ENCODE measurements around the gene WRNIP1. TPM values are rescaled to one million over a fixed set of nuclear protein-coding genes. Genes with fewer than 3 reads are reported as not detected.
A peak's percentile ranks its signal among the peaks of the same experiment; 100 is the strongest.

WRNIP1 gene
- total RNA-seq, 4 donors from 2014 or later, result 62.6 to 89.4 (median 76.2) TPM

GRCh38 chr6:2763345-2763841 lies 1.8 kb upstream of the WRNIP1 start:
- Histone ChIP-seq H3K4me1 (peaks cover 0 to 25% (median 12%) of the 10 kb centered on the region in 4 donors), H3K27me3 (no peaks in the 10 kb centered on the region), H3K27ac (no peak overlapping the region), H3K4me3 (no peak overlapping the region), H3K9me3 (no peaks in the 10 kb centered on the region), H3K36me3 (no peaks in the 10 kb centered on the region)
- no peak for DNase-seq (ENCODE audit: low spot score in 2 of 2)
- TF ChIP-seq EP300 (IDR thresholded peaks at IDR 0.05), result no peak
- no peak for TF ChIP-seq POLR2A (IDR thresholded peaks at IDR 0.05)
- no peak for TF ChIP-seq CTCF (IDR thresholded peaks at IDR 0.05)
- 95 to 98% methylated on average over 29 to 36 of the region's 36 CpGs for WGBS, 2 donors

- Histone ChIP-seq H3K27me3 (no peaks in the 10 kb centered on the region), H3K9me3 (no peaks in the 10 kb centered on the region), H3K4me1 (peaks cover 0 to 31% (median 18%) of the 10 kb centered on the region in 4 donors), H3K4me3 (peak overlapping the region; percentile 63 to 85 (median 66)), H3K36me3 (no peaks in the 10 kb centered on the region), H3K27ac (peak overlapping the region; percentile 80 to 91 (median 90))
- 76 to 86% methylated on average over 27 of the region's 27 CpGs for WGBS, 2 donors
- DNase-seq (ENCODE audit: low spot score in 2 of 2), result no peak
- no peak for TF ChIP-seq EP300 (IDR thresholded peaks at IDR 0.05)
Observed at GRCh38 chr6:2763876-2764540, 1.2 kb upstream of the WRNIP1 start.

GRCh38 chr6:2764610-2765165 lies 505 bp upstream of the WRNIP1 start:
- Histone ChIP-seq H3K27me3 (no peaks in the 10 kb centered on the region), H3K9me3 (no peaks in the 10 kb centered on the region), H3K27ac (peak overlapping the region; percentile 80 to 91 (median 90)), H3K36me3 (no peaks in the 10 kb centered on the region), H3K4me1 (peaks cover 0 to 36% (median 23%) of the 10 kb centered on the region in 4 donors), H3K4me3 (peak overlapping the region; percentile 63 to 85 (median 66))
- WGBS, 2 donors, result 1% methylated on average over 36 to 44 of the region's 45 CpGs
- DNase-seq (ENCODE audit: low spot score in 2 of 2), result peak in 1 of 2 donors; percentile 56
- peak in 1 of 2 donors; percentile 69 for TF ChIP-seq EP300 (IDR thresholded peaks at IDR 0.05)
- no peak for TF ChIP-seq CTCF (IDR thresholded peaks at IDR 0.05)

GRCh38 chr6:2765896-2766766 lies 938 bp downstream of the WRNIP1 start:
- 0 to 1% methylated on average over 36 to 53 of the region's 91 CpGs for WGBS, 2 donors
- no peaks in the 10 kb centered on the region for H3K27me3 ChIP-seq
- no peak for DNase-seq (ENCODE audit: low spot score in 2 of 2)
- peak overlapping the region; percentile 65 to 86 (median 78) for H3K4me3 ChIP-seq
- H3K36me3 ChIP-seq, result peaks cover 0 to 6% (median 0%) of the 10 kb centered on the region in 3 donors
- H3K27ac ChIP-seq, result peak overlapping the region; percentile 70 to 95 (median 91)
- H3K9me3 ChIP-seq, result no peaks in the 10 kb centered on the region
- peaks cover 0 to 50% (median 27%) of the 10 kb centered on the region in 4 donors for H3K4me1 ChIP-seq
- TF ChIP-seq EP300 (IDR thresholded peaks at IDR 0.05), result no peak
- TF ChIP-seq CTCF (IDR thresholded peaks at IDR 0.05), result no peak
- TF ChIP-seq POLR2A (IDR thresholded peaks at IDR 0.05), result no peak

- H3K9me3 ChIP-seq, result no peaks in the 10 kb centered on the region
- peak overlapping the region; percentile 65 to 86 (median 78) for H3K4me3 ChIP-seq
- H3K27ac ChIP-seq, result peak overlapping the region in 3 of 4 donors; percentile 90 to 95 (median 92)
- no peaks in the 10 kb centered on the region for H3K27me3 ChIP-seq
- peaks cover 0 to 54% (median 27%) of the 10 kb centered on the region in 4 donors for H3K4me1 ChIP-seq
- no peak for DNase-seq (ENCODE audit: low spot score in 2 of 2)
- TF ChIP-seq CTCF (IDR thresholded peaks at IDR 0.05) (no peak), EP300 (IDR thresholded peaks at IDR 0.05) (no peak), POLR2A (IDR thresholded peaks at IDR 0.05) (no peak)
- H3K36me3 ChIP-seq, result peaks cover 0 to 6% (median 0%) of the 10 kb centered on the region in 3 donors
- 3 to 6% methylated on average over 13 of the region's 13 CpGs for WGBS, 2 donors
Observed at GRCh38 chr6:2766767-2767656, 1.8 kb downstream of the WRNIP1 start.
